ENCODE data around the gene ZNF579.

DNA sequence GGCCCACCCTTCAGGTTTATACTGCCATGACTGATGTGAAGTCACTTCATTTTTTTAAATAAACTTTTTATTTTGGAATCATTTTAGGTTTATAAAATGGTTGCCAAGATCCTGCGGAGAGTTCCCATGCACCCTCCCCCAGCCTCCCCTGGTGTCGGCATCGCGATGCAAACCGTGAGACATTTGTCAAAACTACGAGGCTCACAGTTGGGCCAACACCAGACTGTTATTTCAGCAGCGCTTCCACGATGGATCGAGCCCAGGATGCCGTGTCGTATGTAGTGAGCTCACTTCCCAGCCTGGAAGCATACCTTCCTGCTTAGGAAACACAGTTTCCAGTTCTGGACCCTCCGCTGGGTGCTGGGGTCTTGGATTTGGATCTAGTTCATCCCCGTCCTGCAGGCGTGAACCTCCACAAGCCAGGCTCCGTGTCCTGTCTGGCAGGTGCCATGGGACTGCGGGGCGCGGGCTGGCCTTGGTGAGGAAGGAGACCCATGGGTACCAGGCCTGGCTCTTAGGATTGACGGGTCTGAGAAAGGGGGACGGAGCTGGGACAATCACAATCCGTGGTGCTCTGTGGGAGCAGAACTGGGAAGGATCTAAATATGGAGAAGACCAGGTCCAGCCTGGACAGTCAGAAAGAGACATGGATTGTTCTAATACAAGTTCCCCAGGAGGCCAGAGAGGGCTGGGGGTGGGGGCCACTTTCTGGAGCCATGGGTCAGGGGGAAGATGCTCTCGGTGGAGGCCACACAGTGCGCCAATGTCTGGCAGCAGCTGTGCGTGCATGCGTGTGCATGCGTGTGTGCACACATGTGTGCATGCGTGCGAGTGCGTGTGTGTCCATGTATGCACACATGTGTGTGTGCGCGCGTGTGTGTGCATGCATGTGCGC is 41.3 kb downstream of the ZNF579 start:
- TF ChIP-seq, protein P1, sequence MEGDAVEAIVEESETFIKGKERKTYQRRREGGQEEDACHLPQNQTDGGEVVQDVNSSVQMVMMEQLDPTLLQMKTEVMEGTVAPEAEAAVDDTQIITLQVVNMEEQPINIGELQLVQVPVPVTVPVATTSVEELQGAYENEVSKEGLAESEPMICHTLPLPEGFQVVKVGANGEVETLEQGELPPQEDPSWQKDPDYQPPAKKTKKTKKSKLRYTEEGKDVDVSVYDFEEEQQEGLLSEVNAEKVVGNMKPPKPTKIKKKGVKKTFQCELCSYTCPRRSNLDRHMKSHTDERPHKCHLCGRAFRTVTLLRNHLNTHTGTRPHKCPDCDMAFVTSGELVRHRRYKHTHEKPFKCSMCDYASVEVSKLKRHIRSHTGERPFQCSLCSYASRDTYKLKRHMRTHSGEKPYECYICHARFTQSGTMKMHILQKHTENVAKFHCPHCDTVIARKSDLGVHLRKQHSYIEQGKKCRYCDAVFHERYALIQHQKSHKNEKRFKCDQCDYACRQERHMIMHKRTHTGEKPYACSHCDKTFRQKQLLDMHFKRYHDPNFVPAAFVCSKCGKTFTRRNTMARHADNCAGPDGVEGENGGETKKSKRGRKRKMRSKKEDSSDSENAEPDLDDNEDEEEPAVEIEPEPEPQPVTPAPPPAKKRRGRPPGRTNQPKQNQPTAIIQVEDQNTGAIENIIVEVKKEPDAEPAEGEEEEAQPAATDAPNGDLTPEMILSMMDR (IDR thresholded peaks at IDR 0.05): no peak
- no peak for TF ChIP-seq POLR2AphosphoS5 (IDR thresholded peaks at IDR 0.05)
